ENCODE measurements around the gene UACA. TPM values are rescaled to one million over a fixed set of nuclear protein-coding genes. Genes with fewer than 3 reads are reported as not detected.

The UACA gene
- total and polyA plus RNA-seq, 2 donors = 12.8 to 195 TPM

DNA sequence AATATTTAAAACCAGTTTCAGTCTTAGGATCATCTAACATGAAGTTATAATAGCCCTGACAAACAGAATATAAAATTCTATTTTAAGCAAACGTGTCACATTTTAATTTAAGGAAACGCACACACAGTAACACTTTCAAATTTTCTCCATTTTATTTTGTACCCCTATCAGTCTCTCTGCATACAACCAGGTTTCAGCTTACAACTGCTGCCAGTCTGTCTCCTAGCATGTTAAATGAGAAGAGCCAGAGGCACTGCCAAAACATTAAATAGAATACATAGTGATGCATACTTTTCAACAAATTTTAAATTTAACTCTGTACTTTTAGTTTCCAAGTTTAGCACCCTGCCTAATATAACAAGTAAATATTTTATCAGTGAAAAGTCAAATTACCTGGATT is 60.8 kb downstream of the UACA start:
- DNase-seq (ENCODE audit: extremely low spot score) = no peak
- Histone ChIP-seq H3K36me3 (ENCODE audit: insufficient read depth) (no peaks in the 10 kb centered on the region), H3K27ac (ENCODE audit: low read depth) (no peak overlapping the region), H3K4me3 (ENCODE audit: low read depth, low read length) (no peak overlapping the region), H3K4me1 (ENCODE audit: insufficient read depth) (peaks cover 1% of the 10 kb centered on the region)
- WGBS = 49% methylated on average over 2 of the region's 2 CpGs

DNA sequence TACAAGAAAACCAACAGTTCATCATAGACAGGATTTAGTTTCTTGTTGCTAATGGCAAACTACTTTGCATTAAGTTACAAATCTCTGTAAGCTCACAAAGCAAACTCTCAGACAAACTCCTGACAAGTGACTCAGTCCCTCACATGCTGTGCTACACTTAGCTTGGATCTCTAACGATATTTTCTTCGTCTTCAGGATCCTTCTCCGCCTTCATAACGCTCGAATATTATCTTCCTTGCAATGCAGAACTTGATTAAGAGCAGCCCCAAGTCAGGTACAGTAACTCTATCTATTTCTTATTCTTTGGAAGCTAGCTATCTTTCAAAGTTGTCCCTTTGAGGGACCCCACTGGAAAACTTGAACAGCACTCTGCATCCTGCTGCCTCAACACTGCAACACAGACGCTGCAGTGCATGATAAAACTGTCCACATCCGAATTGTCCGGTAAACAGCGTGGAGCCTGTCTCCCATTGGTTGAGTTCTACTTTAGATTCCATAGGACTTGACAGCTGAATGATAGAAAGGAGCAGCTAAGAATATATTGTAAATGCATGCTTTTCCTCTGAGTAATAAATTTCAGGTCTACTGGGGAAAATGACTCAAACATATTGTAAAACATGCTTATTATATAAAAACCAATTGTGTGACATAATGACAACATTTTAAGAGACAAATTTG is 61.3 kb downstream of the UACA start:
- Histone ChIP-seq H3K36me3 (ENCODE audit: insufficient read depth) (no peaks in the 10 kb centered on the region), H3K4me1 (ENCODE audit: insufficient read depth) (peaks cover 1% of the 10 kb centered on the region), H3K27ac (ENCODE audit: low read depth) (no peak overlapping the region), H3K4me3 (ENCODE audit: low read depth, low read length) (no peak overlapping the region)
- DNase-seq (ENCODE audit: extremely low spot score) = no peak
- WGBS = 19% methylated on average over 9 of the region's 9 CpGs

DNA sequence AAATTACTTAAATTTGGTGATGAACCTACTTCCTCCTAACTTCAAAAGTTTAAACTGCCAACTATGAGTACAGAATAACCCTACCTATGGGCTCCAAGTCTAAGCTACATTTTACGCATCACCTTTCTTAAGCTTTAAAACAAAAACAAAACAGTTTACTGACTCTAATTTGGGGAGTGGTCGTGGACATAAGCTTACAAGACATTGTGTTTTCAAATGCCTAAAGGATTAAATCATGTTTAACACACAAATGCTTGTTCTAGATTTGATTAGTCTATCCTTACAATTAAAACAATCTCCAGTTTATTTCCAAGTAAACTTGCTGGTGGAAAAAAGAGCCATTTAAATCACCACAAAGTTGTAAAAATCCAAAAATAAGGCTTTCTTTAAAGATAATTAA is 62.2 kb downstream of the UACA start:
- H3K36me3 ChIP-seq (ENCODE audit: insufficient read depth) = no peaks in the 10 kb centered on the region

DNA sequence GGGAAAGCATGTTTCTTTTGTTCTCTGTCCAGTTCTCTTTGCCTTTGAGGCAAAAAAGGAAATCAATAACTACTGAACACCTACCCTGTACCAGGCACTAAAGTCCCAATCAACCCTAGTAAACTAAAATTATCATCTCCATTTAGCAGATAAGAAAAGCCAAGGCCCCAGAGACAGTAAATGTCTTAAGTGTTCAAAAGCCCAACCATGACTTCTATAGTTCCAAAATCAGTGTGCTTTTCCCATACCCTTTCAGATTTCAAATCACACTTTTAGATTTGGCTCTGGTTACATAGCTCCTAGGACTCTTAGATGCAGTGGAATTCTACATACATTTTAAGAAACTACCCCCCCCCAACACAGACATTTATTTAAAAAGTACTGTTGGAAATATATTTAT is 63.5 kb downstream of the UACA start:
- peaks cover 1% of the 10 kb centered on the region for H3K4me1 ChIP-seq (ENCODE audit: insufficient read depth)
- no peak for DNase-seq (ENCODE audit: extremely low spot score)
- no peaks in the 10 kb centered on the region for H3K36me3 ChIP-seq (ENCODE audit: insufficient read depth)
- no peak overlapping the region for H3K4me3 ChIP-seq (ENCODE audit: low read depth, low read length)
- H3K27ac ChIP-seq (ENCODE audit: low read depth) = no peak overlapping the region

More for the DNA sequence above, 62.2 kb downstream of the UACA start:
- DNase-seq (ENCODE audit: extremely low spot score) = no peak
- 49% methylated on average over 2 of the region's 2 CpGs for WGBS
- Histone ChIP-seq H3K27ac (ENCODE audit: low read depth) (no peak overlapping the region), H3K4me1 (ENCODE audit: insufficient read depth) (peaks cover 1% of the 10 kb centered on the region), H3K4me3 (ENCODE audit: low read depth, low read length) (no peak overlapping the region)

DNA sequence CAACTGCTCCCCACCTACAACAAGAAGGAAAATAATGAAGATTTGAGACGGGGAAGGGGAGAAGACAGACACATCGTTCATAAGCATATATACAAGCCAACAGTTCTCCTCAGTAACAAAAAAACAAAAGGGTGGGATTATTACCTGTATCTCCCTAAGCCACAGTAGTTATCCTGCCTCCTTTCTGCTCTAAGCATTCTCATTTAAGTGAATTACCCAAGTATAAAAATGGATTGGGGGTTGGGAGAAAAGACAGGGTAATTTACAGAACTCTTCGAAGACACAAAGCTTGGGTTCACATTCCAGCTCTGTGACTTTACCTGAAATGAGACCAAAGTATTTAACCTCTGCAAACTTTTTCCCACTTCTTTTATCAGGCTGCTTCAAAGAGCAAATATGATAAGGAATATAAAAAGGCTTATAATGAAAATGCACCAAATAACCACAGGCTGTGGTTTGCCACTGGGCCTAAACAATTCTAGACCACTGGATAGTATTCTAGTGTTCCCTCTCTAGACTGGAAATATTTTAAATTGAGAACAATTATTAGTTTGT is 64.4 kb downstream of the UACA start:
- no peak for DNase-seq (ENCODE audit: extremely low spot score)
- 54% methylated on average over 3 of the region's 3 CpGs for WGBS
- H3K27ac ChIP-seq (ENCODE audit: low read depth) = peak overlapping the region; percentile 10
- no peak overlapping the region for H3K4me3 ChIP-seq (ENCODE audit: low read depth, low read length)
- H3K4me1 ChIP-seq (ENCODE audit: insufficient read depth) = peaks cover 1% of the 10 kb centered on the region
- no peaks in the 10 kb centered on the region for H3K36me3 ChIP-seq (ENCODE audit: insufficient read depth)

DNA sequence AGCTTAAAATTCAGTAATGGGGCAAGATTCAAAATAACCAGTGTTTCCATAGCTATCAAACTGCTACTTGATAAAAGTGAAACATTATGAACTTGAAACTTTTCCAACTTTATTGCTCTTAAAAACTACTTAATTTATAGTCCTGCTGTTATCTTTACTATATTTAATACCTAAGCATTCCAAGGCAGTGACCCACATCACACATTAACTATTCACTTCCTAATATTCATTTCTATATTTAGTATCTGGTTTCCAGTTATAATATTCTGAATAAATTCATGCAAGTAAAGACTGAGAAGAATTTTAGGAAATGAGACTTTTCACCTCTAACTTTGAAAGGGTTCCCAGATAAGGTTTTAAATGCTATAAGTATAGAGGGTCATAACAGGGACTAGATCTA is 64.9 kb downstream of the UACA start:
- H3K4me3 ChIP-seq (ENCODE audit: low read depth, low read length) = no peak overlapping the region
- DNase-seq (ENCODE audit: extremely low spot score) = no peak
- H3K36me3 ChIP-seq (ENCODE audit: insufficient read depth) = no peaks in the 10 kb centered on the region
- peak overlapping the region; percentile 10 for H3K27ac ChIP-seq (ENCODE audit: low read depth)
- peaks cover 1% of the 10 kb centered on the region for H3K4me1 ChIP-seq (ENCODE audit: insufficient read depth)

DNA sequence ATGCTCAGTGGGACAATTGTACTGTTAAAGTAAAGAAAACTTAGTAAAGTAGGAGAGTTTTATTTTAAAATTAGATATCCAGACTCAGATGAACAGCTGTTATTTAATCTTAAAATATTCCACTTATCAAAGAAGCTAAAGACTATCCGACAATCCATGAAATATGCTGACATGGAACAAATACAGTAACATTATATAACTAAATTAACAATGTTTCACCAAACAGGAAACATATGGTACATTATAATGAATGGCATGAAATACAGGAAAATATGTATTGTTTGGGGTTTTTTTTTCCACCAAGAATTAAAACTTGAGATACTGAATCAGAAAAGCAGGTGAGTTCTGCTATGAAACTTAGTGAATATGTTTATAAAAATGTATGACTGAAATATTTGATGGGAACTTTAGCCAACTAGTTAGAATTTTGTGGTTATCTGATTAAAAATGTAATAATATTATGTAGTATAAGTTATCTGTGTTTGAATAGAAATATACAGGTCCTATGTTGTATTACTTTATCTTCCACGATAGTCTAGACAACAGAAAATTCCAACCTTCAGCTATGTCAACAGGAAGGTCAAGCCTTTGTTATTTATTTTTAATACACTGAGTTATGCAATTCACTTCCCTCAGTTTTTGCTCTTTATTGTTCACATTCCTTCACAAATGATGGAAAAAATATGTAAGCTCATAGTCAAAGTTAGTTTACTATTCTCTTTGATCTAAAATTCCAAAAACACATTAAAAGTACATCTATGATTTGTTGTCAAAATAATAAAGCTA is 72.7 kb downstream of the UACA start:
- Histone ChIP-seq H3K27ac (ENCODE audit: low read depth) (no peak overlapping the region), H3K4me3 (ENCODE audit: low read depth, low read length) (no peak overlapping the region), H3K36me3 (ENCODE audit: insufficient read depth) (no peaks in the 10 kb centered on the region), H3K4me1 (ENCODE audit: insufficient read depth) (no peaks in the 10 kb centered on the region)
- WGBS = 59% methylated on average over 2 of the region's 2 CpGs
- no peak for DNase-seq (ENCODE audit: extremely low spot score)

DNA sequence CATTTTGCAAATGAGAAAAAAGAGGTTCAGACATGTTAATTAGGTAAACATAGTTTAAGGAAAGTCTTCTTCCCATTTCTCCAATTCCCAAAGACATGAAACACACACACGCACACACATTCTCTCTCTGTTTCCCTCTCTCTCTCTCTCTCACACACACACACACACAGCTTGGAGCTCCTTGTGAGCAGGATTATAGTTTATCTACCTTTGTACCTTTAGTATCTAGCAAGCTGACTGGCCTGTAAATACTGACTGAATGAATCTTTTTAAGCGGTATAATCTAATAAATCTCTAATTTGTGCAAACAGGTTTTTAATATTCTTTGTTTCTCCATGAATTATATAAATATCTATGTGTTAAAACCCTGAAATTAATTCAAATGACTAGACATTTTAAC is 73.3 kb downstream of the UACA start:
- H3K4me1 ChIP-seq (ENCODE audit: insufficient read depth) = no peaks in the 10 kb centered on the region
- no peak for DNase-seq (ENCODE audit: extremely low spot score)
- 92% methylated on average over 2 of the region's 2 CpGs for WGBS

DNA sequence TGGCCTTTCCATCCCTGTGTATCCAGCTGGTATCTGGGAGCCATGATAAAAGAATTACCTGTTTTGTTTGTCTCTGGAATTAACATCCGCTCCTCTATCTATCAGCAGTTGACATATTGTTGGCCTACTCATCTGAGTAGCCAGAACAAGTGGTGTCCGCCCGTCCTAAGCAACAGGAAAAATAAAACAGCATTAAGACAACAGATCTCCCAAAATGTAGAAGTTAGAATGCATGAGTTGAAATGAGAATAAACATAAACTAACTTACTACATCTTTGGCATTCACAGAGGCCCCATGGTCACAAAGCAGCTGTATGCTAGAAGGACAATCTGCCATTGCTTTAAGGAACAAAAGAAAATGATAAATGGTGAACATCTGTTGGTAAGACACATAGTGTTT is 75.9 kb downstream of the UACA start:
- 92% methylated on average over 3 of the region's 3 CpGs for WGBS
- Histone ChIP-seq H3K36me3 (ENCODE audit: insufficient read depth) (peaks cover 2% of the 10 kb centered on the region), H3K27ac (ENCODE audit: low read depth) (no peak overlapping the region), H3K4me3 (ENCODE audit: low read depth, low read length) (no peak overlapping the region), H3K4me1 (ENCODE audit: insufficient read depth) (no peaks in the 10 kb centered on the region)
- DNase-seq (ENCODE audit: extremely low spot score) = no peak

More for the DNA sequence above, 73.3 kb downstream of the UACA start:
- Histone ChIP-seq H3K36me3 (ENCODE audit: insufficient read depth) (no peaks in the 10 kb centered on the region), H3K4me3 (ENCODE audit: low read depth, low read length) (no peak overlapping the region), H3K27ac (ENCODE audit: low read depth) (no peak overlapping the region)

DNA sequence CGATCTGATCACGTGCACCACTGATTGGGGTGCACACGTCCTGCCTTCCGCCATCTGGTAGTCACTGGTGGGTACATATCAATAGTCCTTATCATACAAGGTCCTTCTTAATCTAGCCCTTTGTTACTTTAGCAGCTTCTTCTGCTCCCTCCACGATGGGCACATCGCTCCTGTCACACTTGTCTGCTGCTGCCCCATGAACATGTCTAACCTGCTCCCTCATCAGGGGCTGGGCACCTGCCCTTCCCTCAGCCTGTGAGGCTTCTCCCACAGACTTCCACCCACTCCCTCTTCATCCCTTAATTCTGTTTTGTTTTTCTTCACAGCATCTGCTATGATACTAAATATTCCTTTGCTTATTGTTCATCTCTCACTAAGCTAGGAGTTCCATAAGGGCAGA is 82.5 kb downstream of the UACA start:
- no peak for DNase-seq (ENCODE audit: extremely low spot score)
- 84% methylated on average over 6 of the region's 6 CpGs for WGBS
- Histone ChIP-seq H3K36me3 (ENCODE audit: insufficient read depth) (peaks cover 2% of the 10 kb centered on the region), H3K27ac (ENCODE audit: low read depth) (no peak overlapping the region), H3K4me1 (ENCODE audit: insufficient read depth) (no peaks in the 10 kb centered on the region), H3K4me3 (ENCODE audit: low read depth, low read length) (no peak overlapping the region)

DNA sequence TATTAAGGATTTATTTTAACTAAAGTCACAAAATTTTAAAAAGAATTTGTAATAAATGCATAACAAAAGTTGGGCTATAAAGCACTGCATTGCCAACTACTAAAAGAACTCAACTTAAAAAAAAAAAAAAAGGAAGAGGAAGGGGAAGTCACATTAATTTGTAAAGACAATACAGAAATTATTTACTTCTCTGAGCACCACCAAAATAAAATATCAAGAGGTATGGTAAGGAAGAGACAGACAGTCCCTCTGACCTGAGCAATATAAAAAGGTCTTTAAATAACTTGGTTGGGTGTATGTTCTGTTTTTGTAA is 83.5 kb downstream of the UACA start:
- Histone ChIP-seq H3K4me3 (ENCODE audit: low read depth, low read length) (no peak overlapping the region), H3K36me3 (ENCODE audit: insufficient read depth) (peaks cover 2% of the 10 kb centered on the region), H3K4me1 (ENCODE audit: insufficient read depth) (no peaks in the 10 kb centered on the region), H3K27ac (ENCODE audit: low read depth) (no peak overlapping the region)
- no peak for DNase-seq (ENCODE audit: extremely low spot score)

DNA sequence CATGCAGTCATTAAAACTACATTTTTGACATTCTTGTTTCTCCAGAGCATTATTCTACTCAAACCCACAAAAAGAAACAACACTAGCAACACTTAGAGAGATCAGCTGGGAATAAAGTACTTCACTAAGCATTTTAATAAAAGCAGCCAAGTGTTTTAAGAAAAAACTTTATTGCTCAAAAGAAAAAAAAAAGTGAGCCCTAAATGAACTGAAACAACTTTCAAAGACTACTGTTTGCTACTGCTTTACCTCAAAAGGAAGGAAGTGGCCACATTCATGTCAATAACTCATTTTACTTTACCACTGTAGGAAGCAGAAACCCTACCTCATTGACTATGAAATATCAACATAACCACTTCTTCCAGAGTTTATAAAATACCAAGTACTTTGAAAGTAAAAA is 91.3 kb downstream of the UACA start:
- Histone ChIP-seq H3K4me3 (ENCODE audit: low read depth, low read length) (no peak overlapping the region), H3K27ac (ENCODE audit: low read depth) (no peak overlapping the region), H3K4me1 (ENCODE audit: insufficient read depth) (no peaks in the 10 kb centered on the region), H3K36me3 (ENCODE audit: insufficient read depth) (no peaks in the 10 kb centered on the region)
- DNase-seq (ENCODE audit: extremely low spot score) = no peak

DNA sequence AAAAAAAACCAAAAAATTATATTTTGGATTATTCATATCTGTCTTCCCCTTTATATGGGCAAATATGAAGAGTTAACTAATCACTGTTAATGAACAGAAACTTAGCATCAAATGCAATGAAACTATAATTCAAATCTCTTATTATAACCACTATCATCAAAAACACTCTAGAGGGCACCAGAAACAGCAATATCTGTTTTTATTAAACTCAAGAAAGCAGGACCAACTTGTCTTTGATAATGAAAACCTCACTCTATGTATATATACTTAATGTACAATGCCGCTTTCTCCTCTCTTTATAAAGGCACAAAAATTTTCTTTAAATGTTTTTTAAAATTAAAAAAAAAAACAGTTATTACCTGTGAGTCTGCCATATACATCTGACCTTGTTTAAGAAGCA is 92.7 kb downstream of the UACA start:
- Histone ChIP-seq H3K4me1 (ENCODE audit: insufficient read depth) (no peaks in the 10 kb centered on the region), H3K27ac (ENCODE audit: low read depth) (no peak overlapping the region), H3K36me3 (ENCODE audit: insufficient read depth) (no peaks in the 10 kb centered on the region), H3K4me3 (ENCODE audit: low read depth, low read length) (no peak overlapping the region)
- 99% methylated on average over 1 of the region's 1 CpG for WGBS
- DNase-seq (ENCODE audit: extremely low spot score) = no peak

DNA sequence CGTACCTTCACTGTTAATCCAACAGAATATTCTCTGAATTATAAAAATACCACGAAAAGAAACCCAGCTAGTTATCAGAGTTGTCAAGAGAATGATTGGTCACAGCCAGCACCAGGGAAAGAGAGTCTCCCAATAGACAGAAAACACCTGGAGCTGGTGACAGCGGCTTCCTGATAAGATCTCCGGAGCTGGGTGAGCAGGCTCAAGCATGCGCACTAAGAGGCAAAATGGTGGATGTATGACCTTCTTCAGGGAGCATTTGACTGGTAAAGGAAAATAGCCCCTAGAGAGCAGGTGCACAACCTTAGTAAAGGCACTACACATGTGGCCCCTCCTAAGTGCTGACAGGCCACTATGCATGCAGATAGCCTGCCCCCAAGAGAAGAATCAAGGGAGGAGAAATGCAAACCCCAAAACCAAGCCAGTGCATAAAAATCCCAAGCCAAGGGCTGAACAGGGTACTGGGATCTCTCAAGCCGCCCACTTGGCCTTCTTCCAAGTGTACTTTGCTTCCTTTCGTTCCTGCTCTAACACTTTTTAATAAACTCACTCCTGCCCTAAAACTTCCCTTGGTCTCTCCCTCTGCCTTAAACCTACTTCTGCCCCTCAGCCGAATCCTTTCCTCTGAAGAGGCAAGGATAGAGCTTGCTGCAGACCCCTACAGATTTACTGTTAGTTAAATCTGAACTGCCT is 93.2 kb downstream of the UACA start:
- Histone ChIP-seq H3K36me3 (ENCODE audit: insufficient read depth) (no peaks in the 10 kb centered on the region), H3K4me3 (ENCODE audit: low read depth, low read length) (no peak overlapping the region), H3K27ac (ENCODE audit: low read depth) (no peak overlapping the region), H3K4me1 (ENCODE audit: insufficient read depth) (no peaks in the 10 kb centered on the region)
- WGBS = 45% methylated on average over 8 of the region's 8 CpGs
- DNase-seq (ENCODE audit: extremely low spot score) = no peak
